Measurements from ENCODE around the gene ZFHX3.

The ZFHX3 gene

GRCh38 chr16:72743011-72743761, 304.7 kb downstream of the ZFHX3 start:
- no peak for DNase-seq (ENCODE audit: low read depth)

- no peak for DNase-seq (ENCODE audit: low read depth)
Measured at GRCh38 chr16:72740347-72740746, 307.6 kb downstream of the ZFHX3 start.

- DNase-seq (ENCODE audit: low read depth), result no peak
Measured at GRCh38 chr16:72739577-72739976, 308.4 kb downstream of the ZFHX3 start.

GRCh38 chr16:72736074-72736473, 311.9 kb downstream of the ZFHX3 start:
- DNase-seq (ENCODE audit: low read depth), result no peak
